Measurements from ENCODE around the gene PIMREG.

The PIMREG gene

GRCh38 chr17:6489016-6489550 is 44.8 kb downstream of the PIMREG start:
- no peak overlapping the region for H3K27ac ChIP-seq
- TF ChIP-seq ZFX (IDR thresholded peaks at IDR 0.05; ENCODE audit: borderline replicate concordance) (no peak), CTCF (IDR thresholded peaks at IDR 0.05) (no peak)

GRCh38 chr17:6491071-6491700 is 46.9 kb downstream of the PIMREG start:
- H3K27ac ChIP-seq: no peak overlapping the region
- TF ChIP-seq CTCF (IDR thresholded peaks at IDR 0.05) (no peak), ZFX (IDR thresholded peaks at IDR 0.05; ENCODE audit: borderline replicate concordance) (no peak)

GRCh38 chr17:6492892-6493674 is 48.8 kb downstream of the PIMREG start:
- H3K27ac ChIP-seq: no peak overlapping the region
- no peak for TF ChIP-seq ZFX (IDR thresholded peaks at IDR 0.05; ENCODE audit: borderline replicate concordance)

GRCh38 chr17:6494239-6494941 is 50.1 kb downstream of the PIMREG start:
- no peak overlapping the region for H3K27ac ChIP-seq
- TF ChIP-seq ZFX (IDR thresholded peaks at IDR 0.05; ENCODE audit: borderline replicate concordance) (no peak), CTCF (IDR thresholded peaks at IDR 0.05) (no peak)

- H3K27ac ChIP-seq: no peak overlapping the region
- no peak for TF ChIP-seq ZFX (IDR thresholded peaks at IDR 0.05; ENCODE audit: borderline replicate concordance)
- TF ChIP-seq CTCF (IDR thresholded peaks at IDR 0.05): no peak
These were observed 51.3 kb downstream of the PIMREG start for GRCh38 chr17:6495450-6496115.

GRCh38 chr17:6496116-6496481 is 51.8 kb downstream of the PIMREG start:
- TF ChIP-seq ZFX (IDR thresholded peaks at IDR 0.05; ENCODE audit: borderline replicate concordance) (no peak), CTCF (IDR thresholded peaks at IDR 0.05) (no peak)
- H3K27ac ChIP-seq: no peak overlapping the region

Data from 22Rv1 (cell line).